Measurements from ENCODE around the gene KCTD15. TPM values are rescaled to one million over a fixed set of nuclear protein-coding genes. Genes with fewer than 3 reads are reported as not detected.

Gene KCTD15
- polyA plus RNA-seq, 1 donor from 2014 or later, result 13.7 TPM

Other genes starting within 250 kb of the KCTD15 start
- gene CHST8, start 174.9 kb upstream of the KCTD15 start, polyA plus RNA-seq (ENCODE audit: insufficient read depth, low read depth, low replicate concordance), result 4.0 TPM